Endothelial cell of umbilical vein (primary cell): ENCODE results near the gene NKAIN4. TPM values are rescaled to one million over a fixed set of nuclear protein-coding genes. Genes with fewer than 3 reads are reported as not detected.
A peak's percentile ranks its signal among the peaks of the same experiment; 100 is the strongest.

Experiments used
- BruUV-seq: library from RNA; stranded (reverse); fragments of 400-500 nt; replicated peaks from 2 replicates; lab custom pipeline; 2021; lab: Mats Ljungman, UMichigan
- CTCF ChIA-PET: fragments of 300-600, 350-600 bp; sonication (Branson Sonifier 250); formaldehyde crosslinking; loops from one replicate; lab custom pipeline; 2021; ENCODE audit warnings: antibody characterized with exemption, inconsistent platforms; lab: Charles Lee
- POLR2A ChIA-PET: fragments of 300-600, 350-600 bp; sonication (Branson Sonifier 250); formaldehyde crosslinking; loops from one replicate; lab custom pipeline; 2021; ENCODE audit warnings: antibody characterized with exemption, inconsistent platforms; lab: Charles Lee
- DNase-seq: peaks from one replicate; pipeline ENCODE4 v3.0.0-alpha.2; 2011; ENCODE audit warnings: low read depth, low spot score
- FAIRE-seq: peaks from 2 replicates; lab custom pipeline; 2011; peaks lifted over from hg19 to GRCh38; lab: Jason Lieb, UNC
- H2AFZ ChIP-seq: 2 replicates; pipeline ENCODE4 v1.6.0; 2012; ENCODE audit warnings: low read depth, low read length, control low read depth, inconsistent platforms
- H3K27ac ChIP-seq: 2 replicates; pipeline ENCODE4 v1.5.1; 2011; ENCODE audit warnings: low read depth, mild to moderate bottlenecking, control low read depth, low read length, moderate library complexity; ENCODE audit not compliant: insufficient read depth
- H3K27me3 ChIP-seq, 2 experiments: 2 replicates each; pipeline versions ENCODE4 v1.6.0 to v1.6.1; 2011; ENCODE audit warnings: low read length in 2 of 2, mixed read lengths in 1 of 2; ENCODE audit not compliant: control insufficient read depth in 2 of 2, insufficient read depth in 2 of 2
- H3K36me3 ChIP-seq, 2 experiments: 2 replicates in 1 of 2; 3 replicates in 1 of 2; pipeline ENCODE4 v1.5.1; 2011; ENCODE audit warnings: low read length in 2 of 2, mild to moderate bottlenecking in 1 of 2, moderate library complexity in 1 of 2; ENCODE audit not compliant: control insufficient read depth in 2 of 2, insufficient read depth in 2 of 2; ENCODE audit errors: extremely low read depth in 1 of 2
- H3K4me1 ChIP-seq: 3 replicates; pipeline ENCODE4 v1.5.1; 2011; ENCODE audit warnings: mild to moderate bottlenecking, low read length; ENCODE audit not compliant: control insufficient read depth, insufficient read depth; ENCODE audit errors: extremely low read depth
- H3K4me2 ChIP-seq: 2 replicates; pipeline ENCODE4 v1.6.1; 2011; ENCODE audit warnings: low read length, control low read depth, mixed read lengths; ENCODE audit not compliant: insufficient read depth
- H3K4me3 ChIP-seq, 3 experiments: fragments of 200-600 bp in 1 of 3; sonication (generic), shearing (Covaris generic) in 1 of 3; replicated peaks in 1 of 3; 2 replicates each; pipeline ENCODE4 v1.5.1; 2011 to 2016; ENCODE audit warnings: control low read depth in 3 of 3, low read length in 3 of 3, mild to moderate bottlenecking in 2 of 3, inconsistent platforms in 1 of 3, low read depth in 1 of 3, moderate library complexity in 1 of 3; ENCODE audit not compliant: insufficient read depth in 1 of 3
- H3K79me2 ChIP-seq: 2 replicates; pipeline ENCODE4 v1.6.0; 2012; ENCODE audit warnings: low read length, inconsistent platforms; ENCODE audit not compliant: control insufficient read depth, insufficient read depth
- H3K9ac ChIP-seq: replicated peaks from 2 replicates; pipeline ENCODE3; 2011; ENCODE audit warnings: low read length, control low read depth; ENCODE audit not compliant: insufficient read depth; ENCODE audit errors: extremely low read depth
- H3K9me1 ChIP-seq: replicated peaks from 3 replicates; pipeline ENCODE4 v1.6.0; 2011; ENCODE audit warnings: mild to moderate bottlenecking, low read length; ENCODE audit not compliant: control insufficient read depth, insufficient read depth; ENCODE audit errors: extremely low read depth
- H3K9me3 ChIP-seq: replicated peaks from 2 replicates; pipeline ENCODE4 v1.5.1; 2012; ENCODE audit warnings: low read length, inconsistent platforms; ENCODE audit not compliant: control insufficient read depth, insufficient read depth
- H4K20me1 ChIP-seq: replicated peaks from 2 replicates; pipeline ENCODE3; 2011; ENCODE audit warnings: mild to moderate bottlenecking, low read length; ENCODE audit not compliant: control insufficient read depth, insufficient read depth; ENCODE audit errors: extremely low read depth
- CTCF ChIP-seq, 2 donors: IDR thresholded peaks; 1 replicate in 1 of 2; 2 replicates in 1 of 2; pipeline ENCODE4 v1.5.1; 2011; ENCODE audit warnings: low read length in 2 of 2, mild to moderate bottlenecking in 2 of 2, moderate library complexity in 2 of 2, control low read depth in 1 of 2, inconsistent platforms in 1 of 2, low read depth in 1 of 2; ENCODE audit not compliant: insufficient read depth in 1 of 2; ENCODE audit errors: extremely low read depth in 1 of 2
- EZH2 ChIP-seq: IDR thresholded peaks from 2 replicates; pipeline ENCODE4 v1.6.1; 2012; ENCODE audit warnings: borderline replicate concordance, low read depth, mild to moderate bottlenecking, moderate library complexity, low read length, inconsistent platforms; ENCODE audit not compliant: severe bottlenecking
- FOS ChIP-seq: IDR thresholded peaks from 2 replicates; pipeline ENCODE4 v1.6.1; 2011; ENCODE audit warnings: mild to moderate bottlenecking, low read length, moderate library complexity, borderline replicate concordance; ENCODE audit not compliant: insufficient read depth
- GATA2 ChIP-seq: IDR thresholded peaks from 2 replicates; pipeline ENCODE4 v1.7.0; 2011; ENCODE audit warnings: low read depth, mild to moderate bottlenecking, moderate library complexity, mixed read lengths, low read length; ENCODE audit not compliant: insufficient read length, insufficient read depth
- JUN ChIP-seq: IDR thresholded peaks from 2 replicates; pipeline ENCODE4 v1.6.1; 2011; ENCODE audit warnings: borderline replicate concordance, low read depth; ENCODE audit not compliant: insufficient read length, insufficient read depth
- MAX ChIP-seq: IDR thresholded peaks from 2 replicates; pipeline ENCODE4 v1.6.1; 2011; ENCODE audit not compliant: insufficient read depth, insufficient read length
- MYC ChIP-seq: IDR thresholded peaks from one replicate; pipeline ENCODE4 v1.6.1; 2011; ENCODE audit warnings: mild to moderate bottlenecking, low read depth, low read length
- POLR2A ChIP-seq: IDR thresholded peaks from 2 replicates; pipeline ENCODE4 v1.6.1; 2012; ENCODE audit warnings: low read depth, mild to moderate bottlenecking, control low read depth, low read length
- POLR2AphosphoS5 ChIP-seq: IDR thresholded peaks from 2 replicates; pipeline ENCODE4 v1.6.1; 2012; ENCODE audit warnings: low read depth, mild to moderate bottlenecking, control low read depth, low read length, moderate library complexity; ENCODE audit not compliant: insufficient read depth
- dilution Hi-C: fragments of 300-500 bp; cut with MboI; formaldehyde crosslinking; loops from one replicate; pipeline ENCODE4 v1.15.0; 2019; ENCODE audit warnings: low sequenced_read_pairs; ENCODE audit not compliant: extremely low pct_ligation_motif_present
- intact Hi-C: fragments of 100-400 bp; cut with micrococcal nuclease; formaldehyde crosslinking; loops from one replicate; pipeline ENCODE4 v1.10.0; 2022
- polyA plus RNA-seq, 4 experiments: library from polyadenylated mRNA; depleted of rRNA in 3 of 4; stranded (reverse) in 3 of 4; unstranded in 1 of 4; fragments of >200 nt; gene quantifications; 2 replicates each; pipeline versions ENCODE4 v1.2.1 to v1.2.3, GENCODE V29; 2011 to 2012; ENCODE audit warnings: missing spikeins in 1 of 4
- total RNA-seq: library from RNA; stranded (reverse); gene quantifications from 2 replicates; pipeline ENCODE4 v1.2.3, GENCODE V29; 2021

NKAIN4 gene
- total and polyA plus RNA-seq, 2 donors (not counting 3 experiments of a cell fraction or from before 2014, with no cell fraction given): 0.04 TPM; not detected in 1

GRCh38 chr20:63242736-63243135 lies 11.5 kb downstream of the NKAIN4 start:
- Histone ChIP-seq H3K4me3 (no peak overlapping the region), H3K27me3 (no peaks in the 10 kb centered on the region), H3K36me3 (no peaks in the 10 kb centered on the region), H2AFZ (no peak overlapping the region), H3K9me3 (no peaks in the 10 kb centered on the region), H3K4me2 (no peak overlapping the region), H3K4me1 (no peaks in the 10 kb centered on the region), H3K9me1 (no peaks in the 10 kb centered on the region), H4K20me1 (no peaks in the 10 kb centered on the region), H3K9ac (no peak overlapping the region), H3K79me2 (no peaks in the 10 kb centered on the region), H3K27ac (no peak overlapping the region)
- FAIRE-seq: no peak
- no peak for DNase-seq
- POLR2A ChIA-PET: interaction anchor here (1.0 kb wide), 1 partner anchor 11 kb away, joined by 3 read pairs; the partner anchor contains the start of gene NKAIN4
- TF ChIP-seq MAX (no peak), FOS (no peak)
- intact Hi-C loops (no loop called here), dilution Hi-C loops (no loop called here)
- BruUV-seq: no TSS peak
- CTCF ChIA-PET: no interaction called here

GRCh38 chr20:63241272-63241671 lies 13.0 kb downstream of the NKAIN4 start:
- no peaks in the 10 kb centered on the region for H3K79me2 ChIP-seq
- BruUV-seq: no TSS peak
- CTCF ChIA-PET: interaction anchor here (11.0 kb wide), 1 partner anchor 17 kb away, joined by 116 read pairs; no protein-coding TSS in a partner anchor
- peak; percentile 24 for DNase-seq
- no peaks in the 10 kb centered on the region for H3K27me3 ChIP-seq
- no peaks in the 10 kb centered on the region for H3K9me1 ChIP-seq
- no peak overlapping the region for H2AFZ ChIP-seq
- no peaks in the 10 kb centered on the region for H3K36me3 ChIP-seq
- no peak overlapping the region for H3K27ac ChIP-seq
- H3K4me1 ChIP-seq: no peaks in the 10 kb centered on the region
- H3K4me3 ChIP-seq: no peak overlapping the region
- POLR2A ChIA-PET: no interaction called here
- intact Hi-C loops: no loop called here
- FAIRE-seq: no peak
- TF ChIP-seq EZH2: no peak
- no peak for TF ChIP-seq JUN
- TF ChIP-seq POLR2A: no peak
- TF ChIP-seq MYC: no peak
- TF ChIP-seq POLR2AphosphoS5: no peak
- TF ChIP-seq CTCF (IDR thresholded peaks at IDR 0.05; ENCODE audit: extremely low read depth in 1 of 2, insufficient read depth in 1 of 2, low read depth in 1 of 2, low read length in 2 of 2): no peak
- no peak for TF ChIP-seq FOS
- TF ChIP-seq MAX: no peak
- TF ChIP-seq GATA2: no peak
- no peaks in the 10 kb centered on the region for H3K9me3 ChIP-seq
- no peak overlapping the region for H3K4me2 ChIP-seq
- H4K20me1 ChIP-seq: no peaks in the 10 kb centered on the region
- dilution Hi-C loops: no loop called here
- no peak overlapping the region for H3K9ac ChIP-seq
